Lung (tissue), 16 donors: ENCODE data around the gene SLC2A2. TPM values are rescaled to one million over a fixed set of nuclear protein-coding genes. Genes with fewer than 3 reads are reported as not detected.

ENCODE experiments used
- ATAC-seq: fragments of 200-7000 bp; cut with Tn5 transposase; one replicate; pipeline ENCODE4 v1.9.1; 2020; ENCODE audit warnings: moderate number of reproducible peaks; ENCODE audit not compliant: insufficient read depth, low FRiP score
- DNase-seq, 3 donors: peaks; one replicate each; pipeline ENCODE4 v3.0.0-alpha.2; 2013 to 2017
- H3K27ac ChIP-seq, 2 donors: one replicate each; pipeline ENCODE4 v1.5.1; 2013; ENCODE audit warnings: mild to moderate bottlenecking in 2 of 2, moderate library complexity in 2 of 2, control low read depth in 1 of 2, inconsistent platforms in 1 of 2, low read depth in 1 of 2, low read length in 1 of 2
- H3K27me3 ChIP-seq, 3 donors: one replicate each; pipeline ENCODE4 v1.5.1; 2013; ENCODE audit warnings: low read length in 2 of 3; ENCODE audit not compliant: control insufficient read depth in 3 of 3, insufficient read depth in 3 of 3
- H3K36me3 ChIP-seq, 4 donors: one replicate each; pipeline ENCODE4 v1.5.1; 2013; ENCODE audit warnings: low read length in 4 of 4, mild to moderate bottlenecking in 1 of 4, moderate library complexity in 1 of 4; ENCODE audit not compliant: control insufficient read depth in 4 of 4, insufficient read depth in 4 of 4
- H3K4me1 ChIP-seq, 5 donors: one replicate each; pipeline ENCODE4 v1.5.1; 2013; ENCODE audit warnings: low read length in 5 of 5, mild to moderate bottlenecking in 2 of 5, moderate library complexity in 1 of 5; ENCODE audit not compliant: control insufficient read depth in 5 of 5, insufficient read depth in 5 of 5
- H3K4me3 ChIP-seq: one replicate; pipeline ENCODE4 v1.5.1; 2013; ENCODE audit warnings: mild to moderate bottlenecking, control low read depth, moderate library complexity
- H3K9ac ChIP-seq, 2 donors: one replicate each; pipeline ENCODE4 v1.5.1; 2013; ENCODE audit warnings: low read length in 2 of 2, control low read depth in 1 of 2; ENCODE audit not compliant: insufficient read depth in 1 of 2
- H3K9me3 ChIP-seq, 4 donors: one replicate each; pipeline ENCODE4 v1.5.1; 2013; ENCODE audit warnings: low read length in 3 of 4, mild to moderate bottlenecking in 1 of 4, moderate library complexity in 1 of 4; ENCODE audit not compliant: control insufficient read depth in 4 of 4, insufficient read depth in 3 of 4
- CTCF ChIP-seq: IDR thresholded peaks from 2 replicates; pipeline ENCODE4 v1.5.1; 2012; ENCODE audit warnings: mild to moderate bottlenecking; ENCODE audit errors: control extremely low read depth, extremely low read depth
- WGBS, 2 donors: extraction: QIAGEN DNeasy Blood & Tissue Kit; methylation state at CpG; one replicate each; pipeline ENCODE4 v1.1.7; 2013; 5-methylcytosine and 5-hydroxymethylcytosine counted together
- long read RNA-seq, 5 donors: transcript quantifications; one replicate each; lab custom pipeline, GENCODE V29; 2026
- polyA plus RNA-seq, 2 donors: library from polyadenylated mRNA; stranded (reverse); fragments of 200-250 nt; gene quantifications; one replicate each; pipeline ENCODE4 v1.2.1, GENCODE V29; 2013
- total RNA-seq, 2 donors: library from RNA; depleted of rRNA in 1 of 2; stranded (reverse); fragments of >200 nt in 1 of 2; gene quantifications; one replicate each; pipeline ENCODE4 v1.2.1, GENCODE V29; 2014 to 2021
- donor health status: control.
- donor health status: control.
- donor health status: Bipolar disorder and iron deficiency.
- donor health status: healthy.
- donor health status: DM: yes; HTN: yes; CAD: no.

SLC2A2 gene
- total RNA-seq, result under 1 TPM in 1 of 2 donors, not detected in 1; 0.12 TPM
- not detected for polyA plus RNA-seq
- long read RNA-seq, donor 1, result 0 reads
- long read RNA-seq, donor 2, result 0 reads
- long read RNA-seq, donor 3, result 0 reads
- long read RNA-seq, donor 4, result 0 reads
- long read RNA-seq, donor 5, result 0 reads

DNA sequence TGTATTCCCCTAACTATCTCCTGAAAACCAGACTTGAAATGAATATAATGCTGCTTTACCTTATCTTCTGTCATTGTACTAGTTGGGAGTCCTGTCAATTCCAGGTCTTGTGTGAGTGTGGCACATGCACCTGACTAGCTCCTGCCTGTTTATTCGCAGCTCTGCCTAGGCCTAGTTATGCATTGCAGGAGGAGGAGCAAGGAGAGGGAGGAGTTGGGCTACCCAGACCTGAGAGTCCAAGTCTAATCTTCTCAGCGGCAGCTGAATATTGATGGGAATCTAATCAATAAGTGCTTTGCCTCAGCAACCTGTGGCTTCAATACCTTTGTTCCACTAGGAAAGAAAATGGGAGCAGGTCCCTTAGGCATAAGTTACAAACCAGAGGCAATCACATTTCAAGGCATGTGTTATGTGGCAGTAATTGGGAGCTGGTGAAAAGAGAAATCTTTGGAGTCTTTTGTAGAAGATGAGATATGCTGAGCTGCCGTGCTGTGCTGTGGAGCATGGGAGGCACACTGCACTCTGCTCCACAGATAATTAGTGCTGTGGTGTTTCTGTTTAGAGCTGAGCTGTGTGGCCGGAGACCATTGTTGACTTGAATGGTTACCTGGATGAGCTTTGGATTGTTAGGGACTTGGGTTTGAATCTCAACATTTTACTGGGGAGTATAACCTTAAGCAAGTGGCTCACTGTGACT, at the start of gene SLC2A2:
SLC2A2 (minus strand) TSS at position 124 of the 697 bp plus-strand sequence; CDS start at position 74, 50 bp downstream.
- peaks cover 0 to 8% (median 4%) of the 10 kb centered on the region in 5 donors for H3K4me1 ChIP-seq
- no peaks in the 10 kb centered on the region for H3K36me3 ChIP-seq
- DNase-seq (no peak), ATAC-seq (no peak)
- no peak within 1 kb of the TSS for H3K9ac ChIP-seq
- H3K9me3 ChIP-seq, result peaks cover 0 to 1% (median 0%) of the 10 kb centered on the region in 4 donors
- WGBS, 2 donors, result 92% methylated on average over 4 of the region's 4 CpGs
- peaks cover 0 to 43% (median 13%) of the 10 kb centered on the region in 3 donors for H3K27me3 ChIP-seq
- no peak within 1 kb of the TSS for H3K27ac ChIP-seq
- no peak for TF ChIP-seq CTCF
- no peak within 1 kb of the TSS for H3K4me3 ChIP-seq

- Histone ChIP-seq H3K9ac (no peak overlapping the region), H3K9me3 (peaks cover 0 to 3% (median 0%) of the 10 kb centered on the region in 4 donors), H3K27me3 (peaks cover 0 to 16% (median 0%) of the 10 kb centered on the region in 3 donors), H3K36me3 (peaks cover 2 to 8% (median 5%) of the 10 kb centered on the region in 4 donors), H3K4me1 (peaks cover 0 to 12% (median 0%) of the 10 kb centered on the region in 5 donors), H3K4me3 (no peak overlapping the region), H3K27ac (no peak overlapping the region)
- ATAC-seq (no peak), DNase-seq (no peak)
- TF ChIP-seq CTCF, result no peak
These were observed 45.9 kb upstream of the SLC2A2 start for GRCh38 chr3:171072432-171072831.

- Histone ChIP-seq H3K9ac (no peak overlapping the region), H3K4me3 (no peak overlapping the region), H3K36me3 (peaks cover 0 to 12% (median 3%) of the 10 kb centered on the region in 4 donors), H3K27ac (no peak overlapping the region), H3K27me3 (peaks cover 0 to 43% (median 0%) of the 10 kb centered on the region in 3 donors), H3K4me1 (peaks cover 0 to 7% (median 0%) of the 10 kb centered on the region in 5 donors), H3K9me3 (peaks cover 0 to 1% (median 0%) of the 10 kb centered on the region in 4 donors)
- TF ChIP-seq CTCF, result no peak
- ATAC-seq (peak; percentile 46), DNase-seq (peak in 2 of 3 donors; percentile 35 to 76)
- 59 to 83% methylated on average over 3 of the region's 3 CpGs for WGBS, 2 donors
These were observed 42.1 kb upstream of the SLC2A2 start for GRCh38 chr3:171068658-171069057.
